Fibroblast of pulmonary artery (primary cell): ENCODE results near the gene ARSG.
"Not testable (repeated sequence)": the region's sequence is repeated elsewhere in the genome, so short reads cannot be mapped to it uniquely, and the experiment has no call there.

Source experiments
- DNase-seq: peaks from one replicate; pipeline ENCODE4 v3.0.0-alpha.2; 2010; ENCODE audit warnings: low read depth
- H3K4me3 ChIP-seq: replicated peaks from 2 replicates; pipeline ENCODE4 v1.5.1; 2011; ENCODE audit warnings: low read depth, mild to moderate bottlenecking, control low read depth, low read length, moderate library complexity
- TF ChIP-seq, protein P1 (sequence below): IDR thresholded peaks from 2 replicates; pipeline ENCODE4 v1.5.1; 2011; ENCODE audit warnings: mild to moderate bottlenecking, control low read depth, low read length, inconsistent platforms; ENCODE audit errors: missing control alignments

ARSG gene

DNA sequence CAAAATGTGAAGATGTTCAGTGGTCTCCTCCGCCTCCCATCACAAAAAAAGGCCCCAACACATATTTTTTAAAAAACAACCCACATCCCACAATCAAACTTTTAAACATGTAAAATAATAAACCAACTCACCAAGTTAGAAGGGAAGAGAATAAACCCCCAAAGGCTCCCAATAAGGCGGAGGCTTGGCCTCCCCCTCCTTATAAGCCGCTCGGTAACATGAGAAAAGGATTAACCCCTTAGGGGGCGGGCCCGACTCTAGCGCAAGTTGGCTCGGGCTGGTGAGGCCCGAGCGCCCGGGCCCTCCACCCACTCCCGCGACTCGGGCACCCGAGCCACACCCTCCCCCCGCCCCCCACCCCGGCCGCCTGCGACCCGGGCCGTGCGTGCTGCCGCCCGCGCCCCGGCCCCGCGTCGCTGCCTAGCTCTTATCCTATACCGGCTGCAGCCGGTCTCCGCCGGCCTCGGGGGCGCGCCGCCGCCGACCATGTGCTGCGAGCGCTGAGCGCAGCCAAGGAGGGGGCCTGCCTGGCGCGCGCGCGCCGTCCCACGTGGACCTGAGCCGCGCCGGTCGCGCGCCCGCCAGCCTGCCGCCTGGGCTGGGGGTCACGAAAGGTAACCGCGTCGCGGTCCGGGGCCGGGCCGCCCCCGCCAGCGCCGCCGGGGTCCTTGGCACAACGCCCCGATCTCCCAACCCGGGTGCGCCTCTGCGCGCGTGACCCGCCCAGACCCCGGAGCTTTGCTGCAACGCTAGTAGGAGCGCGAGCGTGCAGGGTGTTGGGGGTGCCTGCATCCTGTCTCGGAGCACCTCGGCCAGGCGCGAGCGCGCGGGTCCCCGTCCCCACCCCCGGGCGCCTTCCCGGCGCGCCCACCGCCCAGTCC, at the start of gene ARSG, which contains the start of gene SLC16A6:
Gene ARSG (plus strand): TSS at position 541 of the 881 bp plus-strand sequence. CDS start 15,999 bp downstream, outside the sequence.
Gene SLC16A6 (minus strand): TSS at position 173 of the 881 bp plus-strand sequence. CDS start 12,807 bp downstream, outside the sequence.
- TF ChIP-seq, protein P1, sequence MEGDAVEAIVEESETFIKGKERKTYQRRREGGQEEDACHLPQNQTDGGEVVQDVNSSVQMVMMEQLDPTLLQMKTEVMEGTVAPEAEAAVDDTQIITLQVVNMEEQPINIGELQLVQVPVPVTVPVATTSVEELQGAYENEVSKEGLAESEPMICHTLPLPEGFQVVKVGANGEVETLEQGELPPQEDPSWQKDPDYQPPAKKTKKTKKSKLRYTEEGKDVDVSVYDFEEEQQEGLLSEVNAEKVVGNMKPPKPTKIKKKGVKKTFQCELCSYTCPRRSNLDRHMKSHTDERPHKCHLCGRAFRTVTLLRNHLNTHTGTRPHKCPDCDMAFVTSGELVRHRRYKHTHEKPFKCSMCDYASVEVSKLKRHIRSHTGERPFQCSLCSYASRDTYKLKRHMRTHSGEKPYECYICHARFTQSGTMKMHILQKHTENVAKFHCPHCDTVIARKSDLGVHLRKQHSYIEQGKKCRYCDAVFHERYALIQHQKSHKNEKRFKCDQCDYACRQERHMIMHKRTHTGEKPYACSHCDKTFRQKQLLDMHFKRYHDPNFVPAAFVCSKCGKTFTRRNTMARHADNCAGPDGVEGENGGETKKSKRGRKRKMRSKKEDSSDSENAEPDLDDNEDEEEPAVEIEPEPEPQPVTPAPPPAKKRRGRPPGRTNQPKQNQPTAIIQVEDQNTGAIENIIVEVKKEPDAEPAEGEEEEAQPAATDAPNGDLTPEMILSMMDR, result no peak

DNA sequence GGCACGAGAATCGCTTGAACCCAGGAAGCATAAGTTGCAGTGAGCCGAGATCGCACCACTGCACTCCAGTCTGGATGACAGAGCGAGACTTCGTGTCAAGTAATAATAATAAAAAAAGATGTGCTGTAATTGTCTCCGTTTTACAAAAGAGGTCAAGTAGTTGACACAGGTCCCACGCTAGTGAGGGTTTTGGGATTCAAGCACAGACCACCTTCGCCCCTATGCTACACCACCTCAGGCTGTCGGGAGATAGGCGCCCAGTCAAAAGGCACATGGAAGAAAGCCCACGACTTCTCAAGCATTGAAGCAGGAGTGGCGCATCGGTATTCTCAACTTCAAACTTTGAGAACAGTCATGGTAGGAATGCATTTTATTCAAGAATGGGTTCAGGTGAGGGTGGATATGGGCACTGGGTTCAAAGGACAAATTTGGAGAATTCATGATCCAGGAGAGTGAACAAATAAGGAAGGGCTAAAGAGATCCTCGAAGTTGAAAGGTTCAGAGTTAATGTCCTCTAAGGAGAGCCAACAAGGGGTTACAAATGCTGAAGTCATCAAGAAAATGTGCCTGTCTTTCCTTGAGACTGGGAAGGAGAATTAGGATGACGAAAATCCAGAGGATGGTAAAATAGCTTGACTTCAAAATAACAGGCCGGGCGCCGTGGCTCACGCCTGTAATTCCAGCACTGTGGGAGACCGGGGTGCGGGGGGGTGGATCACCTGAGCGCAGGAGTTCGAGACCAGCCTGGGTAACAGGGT, 44.8 kb upstream of the ARSG start:
- TF ChIP-seq, protein P1, result no peak
- no peak overlapping the region for H3K4me3 ChIP-seq
- DNase-seq, result no peak

More for the DNA sequence above, at the start of gene ARSG, which contains the start of gene SLC16A6:
- peak; percentile 23 for DNase-seq
- peak within 1 kb of the TSS; percentile 57 for H3K4me3 ChIP-seq

DNA sequence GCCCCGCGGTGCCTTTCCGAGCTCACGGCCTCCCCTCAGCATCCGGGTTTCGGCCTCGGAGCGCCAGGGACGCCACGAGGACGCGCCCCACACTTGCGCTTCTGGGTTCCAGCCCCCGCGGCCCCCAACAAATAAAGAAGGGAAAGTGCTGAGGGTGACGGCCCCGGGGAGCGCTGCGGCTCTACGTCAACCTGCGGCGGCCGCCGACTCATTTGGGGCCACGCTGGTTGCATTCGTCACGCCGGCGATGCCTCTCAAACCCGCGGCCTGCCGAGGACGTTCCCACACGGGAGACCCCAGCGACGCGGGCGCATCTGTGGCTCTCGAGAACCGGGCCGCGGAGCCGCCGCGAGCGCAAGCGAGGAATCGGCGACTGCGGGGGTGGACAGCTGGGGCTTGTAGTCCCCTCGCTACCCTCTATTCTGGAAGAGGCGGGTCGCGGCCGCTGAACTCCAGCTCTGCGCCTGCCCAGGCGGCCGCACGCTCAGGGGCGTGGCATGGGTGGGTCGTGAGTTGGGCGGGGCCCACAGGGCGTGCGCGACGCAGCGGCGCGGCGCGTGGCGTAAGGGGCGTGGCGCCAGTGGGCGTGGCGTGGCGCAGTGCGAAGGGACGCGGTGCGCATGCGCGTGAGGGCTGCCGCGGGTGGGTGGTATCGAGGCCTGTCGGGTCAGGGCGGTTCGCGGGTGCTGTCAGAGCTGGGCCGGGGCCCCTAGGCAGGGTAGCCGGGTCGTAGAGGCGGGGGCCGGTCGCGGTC, 43.7 kb upstream of the ARSG start, which contains the start of gene AMZ2:
Gene AMZ2 (plus strand): TSS at position 599 of the 754 bp plus-strand sequence. CDS start 2,145 bp downstream, outside the sequence.
- TF ChIP-seq, protein P1, result no peak
- DNase-seq, result peak; percentile 95
- peak within 1 kb of the TSS; percentile 79 for H3K4me3 ChIP-seq

DNA sequence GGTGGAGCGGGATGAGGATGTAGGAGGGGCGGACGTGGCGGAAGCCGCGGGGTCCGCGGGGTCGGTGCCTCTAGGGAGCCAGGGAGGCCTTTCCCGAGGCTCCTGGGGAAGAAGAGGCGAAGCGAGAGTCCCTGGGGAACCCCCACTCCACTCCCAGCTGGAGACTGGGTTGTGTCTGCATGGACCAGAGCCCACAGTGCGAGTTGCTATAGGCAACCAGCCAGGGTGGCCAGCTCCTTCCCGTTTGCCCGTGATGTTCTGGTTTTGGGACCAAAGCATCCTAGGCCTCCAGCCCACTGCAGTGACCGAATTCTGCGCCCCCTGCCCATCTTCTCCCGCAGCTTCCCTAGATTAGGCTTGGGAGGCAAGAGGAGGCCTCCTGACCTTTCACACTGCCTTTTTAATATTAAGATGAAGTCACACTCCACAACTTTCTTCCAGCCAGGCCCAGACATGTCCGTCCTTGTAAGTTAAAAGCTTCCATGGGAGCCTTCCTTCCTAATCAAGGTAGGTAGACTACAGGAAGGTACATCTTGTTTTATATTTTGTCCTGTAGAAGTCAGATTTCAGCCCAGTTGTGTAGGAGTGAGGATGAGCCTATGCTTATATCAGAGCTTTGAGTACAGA, 43.0 kb upstream of the ARSG start:
- DNase-seq, result peak; percentile 73
- H3K4me3 ChIP-seq, result peak overlapping the region; percentile 79
- TF ChIP-seq, protein P1, result no peak

DNA sequence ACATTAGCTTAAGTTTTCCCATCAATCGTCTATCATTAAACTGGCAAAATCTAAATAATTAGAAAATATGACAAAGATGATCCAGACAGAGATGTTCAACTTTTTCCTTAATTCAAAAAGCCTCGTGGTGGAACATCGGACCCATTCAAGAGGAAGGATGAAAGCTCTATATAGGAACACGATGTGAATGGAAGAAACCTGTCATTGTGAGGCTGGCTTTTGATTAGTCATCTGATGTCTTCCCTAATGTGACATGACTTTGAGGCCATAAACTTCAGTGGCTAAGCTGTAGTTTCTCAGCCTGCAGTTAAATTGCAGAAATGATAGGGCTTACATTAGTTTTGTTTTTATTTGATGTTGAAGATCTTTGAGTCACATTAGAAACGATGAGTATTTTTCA, 42.4 kb upstream of the ARSG start:
- peak overlapping the region; percentile 79 for H3K4me3 ChIP-seq
- no peak for DNase-seq
- TF ChIP-seq, protein P1, result no peak

DNA sequence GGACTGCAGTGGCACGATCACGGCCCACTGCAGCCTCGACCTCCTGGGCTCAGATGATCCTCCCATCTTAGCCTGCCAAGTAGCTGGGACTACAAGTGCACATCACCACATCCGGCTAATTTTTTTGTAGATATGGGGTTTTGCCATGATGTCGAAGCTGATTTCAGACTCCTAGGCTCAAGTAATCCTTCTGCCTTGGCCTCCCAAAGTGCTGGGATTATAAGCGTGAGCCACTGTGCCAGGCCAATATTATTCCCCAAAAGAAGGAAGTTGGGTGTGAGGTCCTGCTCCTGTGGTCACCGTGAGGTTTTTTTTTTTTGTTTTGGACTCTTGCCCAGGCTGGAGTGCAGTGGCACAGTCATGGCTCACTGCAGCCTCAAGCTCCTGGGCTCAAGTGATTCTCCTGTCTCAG, 41.9 kb upstream of the ARSG start:
- no peak for DNase-seq
- TF ChIP-seq, protein P1, result no peak
- H3K4me3 ChIP-seq, result no peak overlapping the region

DNA sequence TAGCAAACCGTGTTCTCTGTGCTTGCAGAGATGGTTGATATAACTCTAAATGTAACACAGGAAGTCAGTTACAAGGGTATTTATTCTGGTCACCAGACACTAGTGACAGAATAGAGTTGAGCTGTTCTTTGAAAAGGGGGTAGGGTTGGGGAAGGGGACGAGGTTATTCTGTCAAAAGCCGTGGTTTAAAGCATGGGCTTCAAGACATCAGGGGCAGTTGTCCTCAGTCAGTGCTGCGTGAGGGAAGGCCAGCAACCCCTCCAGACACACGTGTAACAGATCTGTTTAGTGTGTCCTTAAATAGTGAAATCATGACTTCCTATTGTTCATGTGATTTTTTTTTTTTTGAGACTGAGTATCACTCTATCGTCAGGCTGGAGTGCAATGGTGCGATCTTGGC, 37.9 kb upstream of the ARSG start:
- DNase-seq, H3K4me3 ChIP-seq: not testable (repeated sequence)
